GM23338 (cell line): Measurements from ENCODE around the gene CBX8.

Experiments used
- CREB1 ChIP-seq: fragments of 250-450 bp; sonication (Bioruptor Pico); IDR thresholded peaks from 2 replicates; pipeline ENCODE4 v1.5.0; 2020; ENCODE audit warnings: low read depth, mild to moderate bottlenecking, moderate library complexity
- EZH2 ChIP-seq: fragments of 200-600 bp; sonication (generic); IDR thresholded peaks from one replicate; pipeline ENCODE4 v1.8.0; 2017; ENCODE audit warnings: antibody characterized with exemption, mild to moderate bottlenecking, low read depth; ENCODE audit not compliant: unreplicated experiment
- POLR2AphosphoS5 ChIP-seq: IDR thresholded peaks from 2 replicates; pipeline ENCODE4 v1.6.1; 2016; ENCODE audit warnings: antibody characterized with exemption, low read depth
- TF ChIP-seq, protein P1 (sequence below), 2 experiments: fragments of 200-600 bp in 1 of 2; sonication (generic) in 1 of 2; conservative IDR thresholded peaks; 2 replicates each; pipeline versions ENCODE4 v1.5.1 to v1.6.1; 2016 to 2017; ENCODE audit warnings: antibody characterized with exemption in 2 of 2, low read depth in 2 of 2, mild to moderate bottlenecking in 2 of 2, moderate library complexity in 1 of 2

DNA sequence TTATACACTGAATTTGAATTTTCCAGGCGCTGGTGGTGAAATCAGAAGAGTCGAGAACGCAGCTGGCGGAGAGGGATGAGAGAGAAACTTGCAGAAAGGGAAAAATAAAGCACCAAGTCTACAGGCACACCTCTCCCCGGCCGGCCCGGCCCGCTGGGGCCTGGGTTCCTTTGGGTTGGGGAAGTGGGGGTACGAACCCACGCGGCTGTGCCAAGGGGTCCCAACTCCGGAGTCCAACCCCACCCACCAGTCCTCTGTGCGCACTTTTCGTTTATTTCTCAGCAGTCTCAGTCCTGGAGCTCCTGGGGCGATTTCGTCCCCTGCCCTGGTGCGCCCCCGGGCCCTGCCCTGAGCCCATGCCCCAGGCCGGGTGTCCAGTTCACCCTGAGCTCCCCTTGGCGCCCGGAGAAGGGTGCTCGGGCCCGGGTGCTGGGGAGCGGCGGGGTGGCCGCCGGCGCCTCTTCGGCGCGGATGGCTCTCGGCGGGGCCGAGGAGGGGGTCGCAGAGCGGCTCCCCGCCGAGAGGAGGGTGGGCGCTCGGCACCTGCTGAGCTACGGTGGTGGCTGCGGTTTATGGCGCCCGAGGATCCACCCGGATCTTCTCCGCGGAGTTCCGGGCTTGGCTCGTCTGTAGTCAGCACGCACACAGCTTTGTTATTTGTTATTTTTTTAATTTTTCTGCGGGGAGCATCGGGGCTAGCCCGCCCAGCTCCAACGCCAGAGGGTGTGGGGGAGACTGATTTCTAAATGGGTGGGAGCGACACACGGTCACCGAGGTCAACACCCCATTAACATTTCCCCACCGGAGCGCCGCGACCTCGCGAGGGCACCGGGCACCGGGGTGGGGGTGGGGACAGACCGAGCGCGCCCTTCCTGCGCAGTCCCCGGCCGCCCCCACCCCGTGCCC is 15.7 kb upstream of the CBX8 start:
- TF ChIP-seq, protein P1, sequence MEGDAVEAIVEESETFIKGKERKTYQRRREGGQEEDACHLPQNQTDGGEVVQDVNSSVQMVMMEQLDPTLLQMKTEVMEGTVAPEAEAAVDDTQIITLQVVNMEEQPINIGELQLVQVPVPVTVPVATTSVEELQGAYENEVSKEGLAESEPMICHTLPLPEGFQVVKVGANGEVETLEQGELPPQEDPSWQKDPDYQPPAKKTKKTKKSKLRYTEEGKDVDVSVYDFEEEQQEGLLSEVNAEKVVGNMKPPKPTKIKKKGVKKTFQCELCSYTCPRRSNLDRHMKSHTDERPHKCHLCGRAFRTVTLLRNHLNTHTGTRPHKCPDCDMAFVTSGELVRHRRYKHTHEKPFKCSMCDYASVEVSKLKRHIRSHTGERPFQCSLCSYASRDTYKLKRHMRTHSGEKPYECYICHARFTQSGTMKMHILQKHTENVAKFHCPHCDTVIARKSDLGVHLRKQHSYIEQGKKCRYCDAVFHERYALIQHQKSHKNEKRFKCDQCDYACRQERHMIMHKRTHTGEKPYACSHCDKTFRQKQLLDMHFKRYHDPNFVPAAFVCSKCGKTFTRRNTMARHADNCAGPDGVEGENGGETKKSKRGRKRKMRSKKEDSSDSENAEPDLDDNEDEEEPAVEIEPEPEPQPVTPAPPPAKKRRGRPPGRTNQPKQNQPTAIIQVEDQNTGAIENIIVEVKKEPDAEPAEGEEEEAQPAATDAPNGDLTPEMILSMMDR (conservative IDR thresholded peaks at IDR 0.05; ENCODE audit: low read depth in 2 of 2), result no peak
- TF ChIP-seq CREB1 (CRISPR knock-in tag) (no peak), EZH2 (peak; percentile 98), POLR2AphosphoS5 (no peak)
